Putamen (tissue), 1 donor: Measurements from ENCODE around the gene TRIP13.
"Not testable (repeated sequence)": the region's sequence is repeated elsewhere in the genome, so short reads cannot be mapped to it uniquely, and the experiment has no call there.

Source experiments
- DNase-seq: peaks from one replicate; pipeline ENCODE4 v3.0.0-alpha.2; 2016; ENCODE audit warnings: low spot score

The TRIP13 gene

GRCh38 chr5:920321-920720 lies 27.6 kb downstream of the TRIP13 start:
- DNase-seq = no peak

- DNase-seq = no peak
Observed at GRCh38 chr5:921456-922435, 29.1 kb downstream of the TRIP13 start.

GRCh38 chr5:922436-923280 lies 30.0 kb downstream of the TRIP13 start:
- no peak for DNase-seq

DNA sequence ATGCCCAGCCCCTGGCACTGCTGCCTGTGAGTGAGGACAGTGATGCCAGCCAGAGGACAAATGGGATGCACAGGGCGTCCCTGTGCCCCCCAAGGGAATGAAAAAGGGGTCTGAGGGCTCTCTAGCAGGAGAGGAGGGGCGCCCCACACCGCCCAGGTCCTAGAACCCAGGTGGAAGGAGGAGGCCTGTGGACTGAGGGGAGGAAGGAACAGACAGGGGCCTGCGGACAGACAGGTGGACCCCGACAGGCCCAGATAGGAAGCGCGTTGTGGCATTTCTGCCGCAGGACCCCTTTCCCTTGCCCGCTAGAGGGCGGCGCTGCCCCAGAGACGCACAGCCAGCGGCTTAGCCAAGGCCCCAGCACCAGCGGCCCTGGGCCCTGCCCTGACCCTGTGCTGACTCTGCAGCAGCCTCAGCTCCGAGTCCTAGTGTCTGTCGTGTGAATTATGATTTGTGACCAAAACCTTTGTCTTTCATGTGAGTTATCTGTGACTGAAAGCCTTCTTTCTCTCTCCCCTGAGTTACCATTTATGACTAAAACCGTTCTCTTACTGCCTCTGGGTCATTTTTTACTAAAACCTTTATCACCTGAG lies 30.7 kb downstream of the TRIP13 start:
- DNase-seq = peak; percentile 41

- no peak for DNase-seq
Observed at GRCh38 chr5:926417-927171, 33.9 kb downstream of the TRIP13 start.

GRCh38 chr5:927172-928015 lies 34.7 kb downstream of the TRIP13 start:
- DNase-seq = no peak

DNA sequence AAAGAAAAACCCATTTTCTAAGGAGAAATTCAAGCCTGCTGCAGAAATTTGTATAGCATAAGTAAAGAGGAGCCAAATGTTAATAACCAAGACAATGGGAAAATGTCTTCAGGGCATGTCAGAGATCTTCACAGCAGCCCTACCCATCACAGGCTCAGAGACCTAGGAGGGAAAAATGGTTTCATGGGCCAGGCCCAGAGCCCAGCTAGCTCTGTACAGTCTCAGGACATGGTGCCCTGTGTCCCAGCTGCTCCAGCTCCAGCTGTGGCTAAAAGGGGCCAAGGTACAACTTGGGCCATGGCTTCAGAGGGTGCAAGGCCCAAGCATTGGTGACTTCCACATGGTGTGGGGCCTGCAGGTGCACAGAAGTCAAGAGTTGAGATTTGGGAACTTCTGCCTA lies 36.5 kb downstream of the TRIP13 start:
- DNase-seq = not testable (repeated sequence)

- no peak for DNase-seq
Observed at GRCh38 chr5:929596-929995, 36.9 kb downstream of the TRIP13 start.

- no peak for DNase-seq
Observed at GRCh38 chr5:930866-931265, 38.2 kb downstream of the TRIP13 start.

DNA sequence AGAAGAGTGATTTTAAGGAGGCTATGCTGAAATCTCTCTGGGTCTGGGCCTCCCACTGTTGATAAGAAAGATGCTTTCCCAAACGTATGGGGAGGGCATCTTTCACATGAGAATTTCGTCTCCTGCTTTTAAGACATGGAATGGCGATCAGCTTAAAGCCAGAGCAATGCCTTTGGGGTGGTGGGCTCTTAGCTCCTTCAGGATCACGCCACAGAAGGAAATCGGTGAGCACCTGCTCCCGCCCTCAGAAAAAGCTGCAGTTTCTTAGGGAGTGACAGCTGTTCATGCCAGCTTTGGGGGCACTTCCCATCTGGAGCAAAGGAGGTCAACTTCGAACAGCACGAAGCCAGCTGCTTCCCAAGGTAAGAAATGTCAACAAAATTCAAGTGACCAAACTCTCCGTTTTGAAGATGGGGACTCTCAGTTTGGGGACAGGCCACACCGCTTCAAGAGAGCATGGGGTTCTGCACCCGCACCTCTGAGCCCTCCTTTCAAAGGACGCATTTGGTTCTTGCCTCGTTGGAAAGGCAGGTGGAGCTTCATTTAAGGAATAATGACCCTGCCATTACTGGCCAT lies 39.0 kb downstream of the TRIP13 start:
- no peak for DNase-seq

DNA sequence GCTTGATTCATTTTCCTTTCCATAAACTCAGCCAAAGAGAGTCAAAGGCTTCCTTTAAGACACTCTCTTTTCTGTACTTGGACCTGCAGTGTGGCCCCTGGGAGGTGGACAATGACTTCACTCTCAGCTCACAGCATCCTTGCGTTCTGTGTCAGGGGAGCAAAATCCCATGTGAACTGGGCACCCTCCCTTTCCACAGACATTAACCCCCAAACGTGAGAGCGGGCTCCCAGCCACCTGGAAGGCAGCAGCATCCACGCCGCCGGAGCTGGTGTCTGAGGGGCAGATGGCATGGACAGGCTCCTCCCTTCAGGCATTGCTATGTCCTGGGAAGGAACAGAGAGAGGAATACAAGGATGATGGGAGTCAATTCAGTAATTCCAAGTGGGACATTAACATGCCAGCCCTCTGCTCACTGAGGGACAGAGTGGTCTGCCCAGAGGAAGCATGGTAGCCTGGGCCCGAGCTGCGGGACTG lies 39.5 kb downstream of the TRIP13 start:
- no peak for DNase-seq

DNA sequence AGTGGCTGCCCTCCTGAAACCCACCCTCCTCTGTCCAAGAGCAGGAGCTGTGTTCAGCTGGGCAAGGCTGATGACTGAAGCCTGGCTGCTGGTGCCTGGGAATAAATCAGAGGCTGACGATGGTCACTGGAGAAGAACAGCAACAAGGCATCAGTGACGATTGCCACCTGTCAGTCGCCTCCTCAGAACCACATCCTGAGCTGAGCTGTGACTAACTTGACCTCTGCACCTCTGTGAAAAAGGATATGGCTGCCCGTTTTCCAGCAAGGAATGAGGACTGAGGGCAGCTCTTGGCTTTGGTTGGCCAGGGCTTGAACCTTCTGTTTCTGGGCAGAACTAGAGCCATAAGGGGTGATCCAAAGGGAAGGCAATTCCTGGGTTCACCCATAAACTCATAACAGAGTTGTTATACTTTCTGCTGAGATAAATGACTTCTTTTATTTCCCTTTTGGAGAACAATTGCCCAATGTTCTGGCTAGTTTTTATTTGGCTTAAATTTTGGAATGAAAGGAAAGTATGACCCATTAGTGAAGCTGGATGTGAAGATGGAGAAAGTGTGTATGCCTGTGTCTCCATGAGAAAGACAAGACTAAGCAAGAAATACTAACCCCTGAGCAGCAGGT lies 40.1 kb downstream of the TRIP13 start:
- no peak for DNase-seq

- DNase-seq = no peak
Observed at GRCh38 chr5:933251-933861, 40.7 kb downstream of the TRIP13 start.

DNA sequence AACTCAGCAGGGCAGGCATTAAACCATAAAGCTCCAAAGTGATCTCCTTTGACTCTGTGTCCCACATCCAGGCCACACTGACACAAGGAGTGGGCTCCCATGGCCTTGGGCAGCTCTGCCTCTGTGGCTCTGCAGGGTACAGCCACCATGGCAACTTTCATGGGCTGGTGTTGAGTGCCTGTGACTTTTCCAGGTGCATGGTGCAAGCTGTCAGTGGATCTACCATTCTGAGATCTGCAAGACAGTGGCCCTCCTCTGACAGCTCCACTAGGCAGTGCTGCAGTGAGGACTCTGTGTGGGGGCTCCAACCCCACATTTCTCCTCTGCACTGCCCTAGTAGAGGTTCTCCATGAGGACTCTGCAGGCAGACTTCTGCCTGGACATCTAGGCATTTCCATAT lies 41.3 kb downstream of the TRIP13 start:
- DNase-seq = not testable (repeated sequence)

DNA sequence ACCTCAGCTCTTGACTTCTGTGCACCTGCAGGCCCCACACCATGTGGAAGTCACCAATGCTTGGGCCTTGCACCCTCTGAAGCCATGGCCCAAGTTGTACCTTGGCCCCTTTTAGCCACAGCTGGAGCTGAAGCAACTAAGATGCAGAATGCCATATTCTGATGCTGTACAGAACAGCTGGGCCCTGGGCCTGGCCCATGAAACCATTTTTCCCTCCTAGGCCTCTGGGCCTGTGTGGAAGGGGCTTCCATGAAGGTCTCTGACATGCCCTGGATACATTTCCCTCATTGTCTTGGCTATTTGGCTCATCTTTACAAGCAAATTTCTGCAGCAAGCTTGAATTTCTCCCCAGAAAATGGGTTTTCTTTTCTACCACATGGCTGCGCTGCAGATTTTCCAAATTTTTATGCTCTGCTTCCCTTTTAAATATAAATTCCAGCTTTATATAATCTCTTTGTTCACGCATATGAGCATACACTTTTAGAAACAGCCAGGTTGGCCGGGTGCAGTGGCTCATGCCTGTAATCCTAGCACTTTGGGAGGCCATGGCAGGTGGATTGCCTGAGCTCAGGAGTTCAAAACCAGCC lies 41.8 kb downstream of the TRIP13 start:
- DNase-seq = not testable (repeated sequence)

DNA sequence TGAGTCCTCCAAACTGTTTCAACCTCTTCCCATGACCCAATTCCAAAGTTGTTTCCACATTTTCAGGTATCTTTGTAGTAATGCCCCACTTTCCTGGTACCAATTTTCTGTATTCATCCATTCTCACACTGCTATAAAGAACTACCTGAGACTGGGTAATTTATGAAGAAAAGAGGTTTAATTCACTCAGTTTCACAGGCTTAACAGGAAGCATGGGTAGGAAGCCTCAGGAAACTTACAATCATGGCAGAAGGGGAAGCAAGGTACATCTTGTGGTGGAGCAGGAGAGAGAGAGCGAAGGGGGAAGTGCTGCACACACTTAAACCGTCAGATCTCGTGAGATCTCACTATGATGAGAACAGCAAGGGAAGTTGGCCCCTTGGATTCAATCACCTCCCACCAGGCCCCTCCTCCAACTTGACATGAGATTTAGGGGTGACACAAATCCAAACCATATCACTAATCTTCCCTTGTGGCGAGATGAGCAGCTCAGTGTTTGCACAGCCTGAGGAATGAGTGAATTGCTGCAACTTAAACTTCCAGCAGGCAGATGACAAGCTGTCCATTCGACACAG lies 42.9 kb downstream of the TRIP13 start:
- DNase-seq = no peak

GRCh38 chr5:936149-937144 lies 43.8 kb downstream of the TRIP13 start:
- no peak for DNase-seq
